K562 (cell line): Measurements from ENCODE around the gene ACSL6.

Experiments used
- CREBBP ChIP-seq: IDR thresholded peaks from one replicate; pipeline ENCODE4 v1.6.1; 2012; ENCODE audit warnings: low read depth, mild to moderate bottlenecking, control low read depth, inconsistent platforms, low read length
- TF ChIP-seq, protein P1 (sequence below): fragments of 250-450 bp; sonication (Bioruptor Pico); IDR thresholded peaks from 2 replicates; pipeline ENCODE4 v1.8.0; 2021; ENCODE audit warnings: moderate library complexity, mild to moderate bottlenecking, inconsistent platforms
- TF ChIP-seq, protein P2 (sequence below): sonication (generic); formaldehyde crosslinking; IDR thresholded peaks from 2 replicates; pipeline ENCODE4 v1.9.0; 2022; ENCODE audit warnings: mild to moderate bottlenecking, missing genetic modification reagents

DNA sequence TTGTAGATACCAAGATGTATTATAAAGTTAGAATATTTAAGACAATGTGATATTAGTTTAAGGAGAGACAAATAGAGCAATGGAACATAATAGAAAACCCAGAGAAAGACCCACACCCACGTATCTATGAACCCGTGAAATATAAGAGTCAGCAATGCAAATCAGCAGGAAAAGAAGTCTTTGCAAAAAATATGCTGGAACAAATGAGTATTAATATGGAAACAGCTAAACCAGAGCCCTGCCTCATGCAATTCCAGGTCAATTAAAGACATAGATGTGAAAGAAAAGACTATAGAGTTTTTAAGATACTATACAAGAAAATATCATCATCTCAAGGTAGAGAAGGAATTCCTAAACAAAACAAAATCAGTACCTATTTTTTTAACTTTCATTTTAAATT is 25.9 kb upstream of the ACSL6 start:
- TF ChIP-seq, protein P1, sequence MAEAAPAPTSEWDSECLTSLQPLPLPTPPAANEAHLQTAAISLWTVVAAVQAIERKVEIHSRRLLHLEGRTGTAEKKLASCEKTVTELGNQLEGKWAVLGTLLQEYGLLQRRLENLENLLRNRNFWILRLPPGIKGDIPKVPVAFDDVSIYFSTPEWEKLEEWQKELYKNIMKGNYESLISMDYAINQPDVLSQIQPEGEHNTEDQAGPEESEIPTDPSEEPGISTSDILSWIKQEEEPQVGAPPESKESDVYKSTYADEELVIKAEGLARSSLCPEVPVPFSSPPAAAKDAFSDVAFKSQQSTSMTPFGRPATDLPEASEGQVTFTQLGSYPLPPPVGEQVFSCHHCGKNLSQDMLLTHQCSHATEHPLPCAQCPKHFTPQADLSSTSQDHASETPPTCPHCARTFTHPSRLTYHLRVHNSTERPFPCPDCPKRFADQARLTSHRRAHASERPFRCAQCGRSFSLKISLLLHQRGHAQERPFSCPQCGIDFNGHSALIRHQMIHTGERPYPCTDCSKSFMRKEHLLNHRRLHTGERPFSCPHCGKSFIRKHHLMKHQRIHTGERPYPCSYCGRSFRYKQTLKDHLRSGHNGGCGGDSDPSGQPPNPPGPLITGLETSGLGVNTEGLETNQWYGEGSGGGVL (CRISPR knock-in tag), result no peak
- no peak for TF ChIP-seq CREBBP
- TF ChIP-seq, protein P2, sequence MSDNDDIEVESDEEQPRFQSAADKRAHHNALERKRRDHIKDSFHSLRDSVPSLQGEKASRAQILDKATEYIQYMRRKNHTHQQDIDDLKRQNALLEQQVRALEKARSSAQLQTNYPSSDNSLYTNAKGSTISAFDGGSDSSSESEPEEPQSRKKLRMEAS (CRISPR knock-in tag), result no peak
